Trophoblast cell (in vitro differentiated cells and primary cell): Measurements from ENCODE around the gene TMEM45A.

Source experiments
- DNase-seq, 2 donors: peaks; one replicate each; pipeline ENCODE4 v3.0.0-alpha.2; 2016
- H2AFZ ChIP-seq: 2 replicates; pipeline ENCODE4 v1.6.1; 2013; ENCODE audit warnings: low read length, moderate library complexity, mild to moderate bottlenecking; ENCODE audit not compliant: insufficient read depth, poor library complexity
- H2AK5ac ChIP-seq: 2 replicates; pipeline ENCODE4 v1.6.1; 2013; ENCODE audit warnings: mild to moderate bottlenecking, low read length
- H2BK120ac ChIP-seq: 2 replicates; pipeline ENCODE4 v1.6.1; 2013; ENCODE audit warnings: low read length, mild to moderate bottlenecking, moderate library complexity; ENCODE audit not compliant: insufficient read depth, poor library complexity
- H2BK12ac ChIP-seq: 2 replicates; pipeline ENCODE4 v1.6.1; 2013; ENCODE audit warnings: mild to moderate bottlenecking, low read length, moderate library complexity
- H2BK5ac ChIP-seq: 2 replicates; pipeline ENCODE4 v1.6.1; 2013; ENCODE audit warnings: low read length, low read depth, moderate library complexity, mild to moderate bottlenecking; ENCODE audit not compliant: poor library complexity
- H3K14ac ChIP-seq: 2 replicates; pipeline ENCODE4 v1.6.1; 2013; ENCODE audit warnings: mild to moderate bottlenecking, low read length
- H3K18ac ChIP-seq: 2 replicates; pipeline ENCODE4 v1.6.1; 2013; ENCODE audit warnings: mild to moderate bottlenecking, low read length
- H3K23ac ChIP-seq: 2 replicates; pipeline ENCODE4 v1.6.1; 2013; ENCODE audit warnings: low read length
- H3K27ac ChIP-seq: 2 replicates; pipeline ENCODE4 v1.5.1; 2013; ENCODE audit warnings: low read depth, mild to moderate bottlenecking, inconsistent platforms, low read length, moderate library complexity
- H3K27me3 ChIP-seq: 2 replicates; pipeline ENCODE4 v1.6.1; 2013; ENCODE audit warnings: inconsistent platforms, mild to moderate bottlenecking, low read length, moderate library complexity; ENCODE audit not compliant: insufficient read depth
- H3K36me3 ChIP-seq, 2 experiments: 1 replicate in 1 of 2; 2 replicates in 1 of 2; pipeline ENCODE4 v1.6.1; 2013; ENCODE audit warnings: low read length in 2 of 2, mild to moderate bottlenecking in 2 of 2, moderate library complexity in 1 of 2; ENCODE audit not compliant: insufficient read depth in 2 of 2, control insufficient read depth in 1 of 2
- H3K4ac ChIP-seq: 2 replicates; pipeline ENCODE4 v1.6.1; 2013; ENCODE audit warnings: low read depth, mild to moderate bottlenecking, low read length, moderate library complexity
- H3K4me1 ChIP-seq, 2 experiments: 1 replicate in 1 of 2; 2 replicates in 1 of 2; pipeline ENCODE4 v1.6.1; 2013; ENCODE audit warnings: low read length in 2 of 2, mild to moderate bottlenecking in 2 of 2, moderate library complexity in 1 of 2; ENCODE audit not compliant: insufficient read depth in 2 of 2, control insufficient read depth in 1 of 2
- H3K4me2 ChIP-seq: 2 replicates; pipeline ENCODE4 v1.6.1; 2013; ENCODE audit warnings: inconsistent platforms, mild to moderate bottlenecking, low read length, moderate library complexity
- H3K4me3 ChIP-seq: 2 replicates; pipeline ENCODE4 v1.5.1; 2013; ENCODE audit warnings: mild to moderate bottlenecking, low read depth, low read length, inconsistent platforms
- H3K79me1 ChIP-seq: one replicate; pipeline ENCODE4 v1.6.1; 2013; ENCODE audit warnings: low read length
- H3K79me2 ChIP-seq: 2 replicates; pipeline ENCODE4 v1.6.1; 2013; ENCODE audit warnings: low read length, mild to moderate bottlenecking; ENCODE audit not compliant: control insufficient read depth, insufficient read depth, poor library complexity
- H3K9ac ChIP-seq: 2 replicates; pipeline ENCODE4 v1.6.1; 2013; ENCODE audit warnings: mild to moderate bottlenecking, low read length
- H3K9me3 ChIP-seq: 2 replicates; pipeline ENCODE4 v1.6.1; 2013; ENCODE audit warnings: low read depth, mild to moderate bottlenecking, control low read depth, inconsistent platforms, low read length; ENCODE audit not compliant: insufficient read depth
- H4K12ac ChIP-seq: 2 replicates; pipeline ENCODE4 v1.6.1; 2013; ENCODE audit warnings: low read depth, mild to moderate bottlenecking, low read length, moderate library complexity
- H4K8ac ChIP-seq: 2 replicates; pipeline ENCODE4 v1.6.1; 2013; ENCODE audit warnings: low read depth, mild to moderate bottlenecking, low read length, moderate library complexity
- H4K91ac ChIP-seq: one replicate; pipeline ENCODE4 v1.6.1; 2013; ENCODE audit warnings: low read depth, mild to moderate bottlenecking, low read length, moderate library complexity
- WGBS: extraction: QIAGEN DNeasy Blood & Tissue Kit; methylation state at CpG from one replicate; pipeline ENCODE4 v1.1.7; 2013; ENCODE audit warnings: missing lambda C conversion rate; ENCODE audit not compliant: insufficient read length, insufficient coverage; ENCODE audit errors: extremely low coverage; 5-methylcytosine and 5-hydroxymethylcytosine counted together

The TMEM45A gene

DNA sequence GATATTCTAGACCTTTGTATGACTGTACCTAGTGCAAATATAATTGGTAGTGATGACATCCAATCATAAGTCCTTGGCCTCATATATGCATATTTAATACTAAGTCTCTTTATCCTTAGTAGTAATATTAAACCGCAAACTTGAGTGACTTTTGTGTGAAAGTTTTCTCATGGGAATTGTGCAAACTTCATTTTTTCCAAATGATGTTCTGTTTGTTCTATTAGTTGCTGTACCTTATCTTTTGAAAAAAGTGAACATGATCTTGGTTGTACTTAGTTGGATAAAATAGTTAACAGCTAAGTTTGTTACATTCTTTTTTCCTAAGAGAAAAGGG is 43.2 kb downstream of the TMEM45A start:
- Histone ChIP-seq H3K18ac (no peak overlapping the region), H3K79me2 (no peaks in the 10 kb centered on the region), H3K27ac (no peak overlapping the region), H3K27me3 (no peaks in the 10 kb centered on the region), H3K36me3 (no peaks in the 10 kb centered on the region), H4K12ac (no peak overlapping the region), H3K4ac (no peak overlapping the region), H3K9ac (no peak overlapping the region), H2BK120ac (no peak overlapping the region), H3K4me1 (peaks cover 7 to 20% of the 10 kb centered on the region in 2 experiments), H2AFZ (no peak overlapping the region), H3K9me3 (no peaks in the 10 kb centered on the region), H3K23ac (no peak overlapping the region), H2BK5ac (no peak overlapping the region), H4K8ac (no peak overlapping the region), H3K4me2 (no peak overlapping the region), H2BK12ac (no peak overlapping the region), H3K14ac (no peak overlapping the region), H2AK5ac (no peak overlapping the region), H3K79me1 (peaks cover 9% of the 10 kb centered on the region), H3K4me3 (no peak overlapping the region), H4K91ac (no peak overlapping the region)
- no peak for DNase-seq
- no CpG with 5 or more reads among the region's 1 CpG for WGBS

- Histone ChIP-seq H3K9ac (no peak overlapping the region), H4K8ac (no peak overlapping the region), H4K91ac (no peak overlapping the region), H3K79me1 (peaks cover 9% of the 10 kb centered on the region), H3K79me2 (no peaks in the 10 kb centered on the region), H3K18ac (no peak overlapping the region), H3K14ac (no peak overlapping the region), H3K9me3 (no peaks in the 10 kb centered on the region), H3K27me3 (no peaks in the 10 kb centered on the region), H2AK5ac (no peak overlapping the region), H3K36me3 (no peaks in the 10 kb centered on the region), H2BK120ac (no peak overlapping the region), H2BK12ac (no peak overlapping the region), H3K27ac (no peak overlapping the region), H3K4me2 (no peak overlapping the region), H3K4me1 (peaks cover 7 to 20% of the 10 kb centered on the region in 2 experiments), H4K12ac (no peak overlapping the region), H3K4me3 (no peak overlapping the region), H3K23ac (no peak overlapping the region), H2BK5ac (no peak overlapping the region), H3K4ac (no peak overlapping the region), H2AFZ (no peak overlapping the region)
- peak in 1 of 2 donors; percentile 63 for DNase-seq
- WGBS = no CpG with 5 or more reads among the region's 2 CpGs
These were observed 43.7 kb downstream of the TMEM45A start for GRCh38 chr3:100536093-100536492.

DNA sequence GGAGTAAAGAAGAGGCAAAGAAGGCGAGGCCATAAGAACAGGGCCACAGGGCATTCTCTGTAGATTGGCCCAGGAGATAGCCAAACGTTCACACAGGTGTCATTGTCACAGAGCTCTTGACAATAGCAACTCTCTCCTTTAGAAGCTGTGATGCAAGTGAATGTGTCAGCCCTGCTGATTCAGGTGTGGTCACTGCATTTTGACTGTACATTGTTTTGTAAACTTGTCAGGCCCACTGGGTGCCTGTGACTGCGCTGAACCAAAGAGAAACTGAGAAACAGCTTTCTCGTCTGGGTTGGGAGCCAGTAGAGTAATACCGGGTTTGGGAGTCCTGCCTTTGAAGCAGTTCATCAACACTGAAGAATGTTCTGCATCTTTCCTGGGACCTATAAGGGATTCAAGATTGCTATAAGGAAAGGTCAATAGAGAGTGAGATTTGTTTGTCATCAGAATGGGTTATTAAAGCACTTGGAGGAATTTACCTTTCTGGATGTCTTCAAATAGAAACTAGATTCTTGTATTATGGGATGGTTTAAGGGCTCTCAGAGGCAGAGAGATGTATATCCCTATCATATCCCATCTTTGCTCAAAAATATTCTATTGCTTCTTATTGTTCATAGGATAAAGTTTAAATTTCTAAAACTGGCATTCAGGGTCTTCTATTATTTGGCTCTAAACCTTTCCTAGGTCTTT is 45.4 kb downstream of the TMEM45A start:
- Histone ChIP-seq H3K9ac (no peak overlapping the region), H3K14ac (no peak overlapping the region), H3K36me3 (no peaks in the 10 kb centered on the region), H3K4me1 (peaks cover 7 to 20% of the 10 kb centered on the region in 2 experiments), H4K91ac (no peak overlapping the region), H2BK120ac (no peak overlapping the region), H3K9me3 (no peaks in the 10 kb centered on the region), H3K4ac (no peak overlapping the region), H3K27me3 (no peaks in the 10 kb centered on the region), H2BK12ac (no peak overlapping the region), H3K4me3 (no peak overlapping the region), H2AK5ac (no peak overlapping the region), H3K4me2 (no peak overlapping the region), H3K27ac (no peak overlapping the region), H2AFZ (no peak overlapping the region), H4K12ac (no peak overlapping the region), H2BK5ac (no peak overlapping the region), H3K79me2 (no peaks in the 10 kb centered on the region), H4K8ac (no peak overlapping the region), H3K79me1 (peaks cover 9% of the 10 kb centered on the region), H3K18ac (no peak overlapping the region), H3K23ac (no peak overlapping the region)
- DNase-seq = peak; percentile 23 to 64
- no CpG with 5 or more reads among the region's 5 CpGs for WGBS

- Histone ChIP-seq H4K8ac (no peak overlapping the region), H3K9ac (no peak overlapping the region), H3K14ac (no peak overlapping the region), H3K9me3 (no peaks in the 10 kb centered on the region), H3K23ac (no peak overlapping the region), H4K91ac (no peak overlapping the region), H2AFZ (no peak overlapping the region), H3K18ac (no peak overlapping the region), H2BK12ac (no peak overlapping the region), H3K36me3 (no peaks in the 10 kb centered on the region), H3K27me3 (no peaks in the 10 kb centered on the region), H3K4me3 (no peak overlapping the region), H3K4ac (no peak overlapping the region), H3K27ac (no peak overlapping the region), H3K79me2 (no peaks in the 10 kb centered on the region), H3K4me2 (no peak overlapping the region), H2BK5ac (no peak overlapping the region), H3K79me1 (peaks cover 9% of the 10 kb centered on the region), H4K12ac (no peak overlapping the region), H2AK5ac (no peak overlapping the region), H2BK120ac (no peak overlapping the region), H3K4me1 (peaks cover 7 to 19% of the 10 kb centered on the region in 2 experiments)
- WGBS = no CpG with 5 or more reads among the region's 1 CpG
- no peak for DNase-seq
These were observed 45.9 kb downstream of the TMEM45A start for GRCh38 chr3:100538339-100538706.
